HG02571 (cell line): Measurements from ENCODE around the gene DDX60.
"Not testable (repeated sequence)": the region's sequence is repeated elsewhere in the genome, so short reads cannot be mapped to it uniquely, and the experiment has no call there.

Experiments
- ATAC-seq: cut with Tn5 transposase; IDR thresholded peaks from one replicate; pipeline ENCODE4 v1.9.1; 2021; ENCODE audit warnings: mild to moderate bottlenecking, moderate library complexity; ENCODE audit not compliant: unreplicated experiment

Gene DDX60

DNA sequence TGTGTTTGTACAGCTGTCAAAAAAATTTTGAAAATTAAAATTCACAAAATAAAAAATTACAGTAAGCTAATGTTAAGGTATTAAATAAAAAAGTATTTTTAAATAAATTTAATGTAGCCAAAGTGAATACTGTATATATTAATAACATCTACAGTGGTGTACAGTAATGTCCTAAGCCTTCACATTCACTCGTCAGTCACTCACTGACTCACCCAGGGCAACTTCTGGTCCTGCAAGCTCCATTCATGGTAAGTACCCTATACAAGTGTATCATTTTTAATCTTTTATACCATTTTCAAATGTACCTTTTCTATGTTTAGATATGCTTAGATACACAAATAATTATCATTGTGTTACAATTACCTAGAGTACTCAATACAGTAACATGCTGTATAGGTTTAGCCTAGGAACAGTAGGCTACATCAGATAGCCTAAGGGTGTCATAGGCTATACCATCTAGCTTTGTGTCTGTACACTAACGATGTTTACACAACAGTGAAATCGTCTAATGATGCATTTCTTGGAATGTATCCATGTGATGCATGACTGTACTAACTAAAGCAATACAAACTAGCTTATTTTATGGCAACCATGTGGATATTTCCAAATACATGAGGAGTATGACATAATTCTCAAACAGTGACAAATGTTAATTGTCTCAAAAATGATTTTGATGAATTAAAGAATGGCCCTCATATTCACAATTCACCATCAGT is 13.7 kb downstream of the DDX60 start:
- no peak for ATAC-seq

DNA sequence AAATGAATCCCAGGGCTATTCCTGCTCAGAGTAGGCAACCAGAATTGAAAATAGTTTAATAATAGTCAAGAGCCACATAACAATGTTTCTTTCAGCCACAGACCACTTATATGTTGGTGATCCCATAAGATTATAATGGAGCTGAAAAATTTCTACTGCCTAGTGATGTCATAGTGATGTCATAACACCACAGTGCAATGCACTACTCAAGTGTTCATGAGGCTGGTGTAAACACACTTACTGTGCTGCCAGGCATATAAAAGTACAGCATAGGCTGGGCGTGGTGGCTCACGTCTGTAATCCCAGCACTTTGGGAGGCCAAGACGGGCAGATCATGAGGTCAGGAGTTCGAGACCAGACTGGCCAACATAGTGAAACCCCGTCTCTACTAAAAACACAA is 15.1 kb downstream of the DDX60 start:
- ATAC-seq, result not testable (repeated sequence)

DNA sequence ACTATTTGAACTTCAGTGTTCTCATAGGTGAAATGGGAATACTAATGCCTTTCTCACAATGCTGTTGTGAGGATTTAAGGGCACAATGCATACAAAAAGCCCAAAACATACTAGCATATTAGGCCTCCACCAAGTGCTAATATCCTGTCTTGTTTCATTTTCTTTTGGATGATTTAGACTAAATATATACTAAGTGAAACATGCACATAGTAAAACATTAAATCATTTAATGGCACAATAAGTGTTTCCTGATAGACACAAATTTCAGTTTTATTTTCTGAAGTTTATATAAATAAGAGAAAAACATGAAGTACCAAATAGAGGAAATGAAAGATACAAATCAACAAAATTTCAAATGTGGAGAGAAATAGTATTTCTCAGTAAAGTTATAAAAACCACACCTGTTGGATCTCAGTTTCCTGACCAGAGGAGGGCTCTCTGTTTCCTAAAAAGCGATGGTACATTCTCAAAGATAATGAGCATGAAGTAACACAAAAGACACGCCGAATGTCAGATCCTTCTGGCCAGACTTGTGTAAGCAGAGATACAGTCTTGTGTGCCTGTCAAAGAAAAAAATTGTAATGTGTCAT is 25.1 kb downstream of the DDX60 start:
- no peak for ATAC-seq

DNA sequence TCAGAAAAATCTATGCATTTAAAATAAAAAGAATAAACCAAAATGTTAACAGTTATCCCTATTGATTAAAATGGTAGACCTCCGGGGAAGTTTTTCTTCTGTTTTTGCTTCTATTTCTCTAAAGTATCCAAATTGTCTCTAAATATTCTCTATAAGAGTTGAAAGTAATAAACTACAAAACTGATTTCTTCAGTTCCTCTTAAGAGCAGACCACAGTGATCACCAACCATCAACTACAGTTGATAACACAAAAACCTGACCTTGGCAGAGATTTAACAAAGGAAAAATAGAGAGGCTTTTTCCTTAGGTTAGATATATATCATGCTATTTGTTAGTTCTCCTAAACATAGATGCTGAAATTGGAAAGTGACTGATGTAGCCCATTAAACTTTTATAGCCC is 27.3 kb downstream of the DDX60 start:
- no peak for ATAC-seq

DNA sequence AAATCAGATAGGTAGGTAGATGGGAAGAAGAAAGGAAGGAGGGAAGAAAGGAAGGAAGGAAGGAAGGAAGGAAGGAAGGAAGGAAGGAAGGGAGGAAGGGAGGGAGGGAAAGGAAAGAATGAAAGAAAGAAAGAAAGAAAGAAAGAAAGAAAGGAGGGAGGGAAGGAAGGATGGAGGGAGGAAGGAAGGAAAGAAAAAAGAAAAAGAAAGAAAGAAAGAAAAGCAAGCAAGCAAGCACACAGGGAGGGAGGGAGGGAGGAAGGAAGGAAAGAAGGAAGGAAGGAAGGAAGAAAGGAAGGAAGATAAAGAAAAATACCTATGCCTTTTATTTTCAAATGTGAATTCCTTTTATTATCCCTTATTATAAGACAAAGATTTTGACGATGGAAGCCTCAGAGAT is 32.7 kb downstream of the DDX60 start:
- ATAC-seq, result not testable (repeated sequence)

DNA sequence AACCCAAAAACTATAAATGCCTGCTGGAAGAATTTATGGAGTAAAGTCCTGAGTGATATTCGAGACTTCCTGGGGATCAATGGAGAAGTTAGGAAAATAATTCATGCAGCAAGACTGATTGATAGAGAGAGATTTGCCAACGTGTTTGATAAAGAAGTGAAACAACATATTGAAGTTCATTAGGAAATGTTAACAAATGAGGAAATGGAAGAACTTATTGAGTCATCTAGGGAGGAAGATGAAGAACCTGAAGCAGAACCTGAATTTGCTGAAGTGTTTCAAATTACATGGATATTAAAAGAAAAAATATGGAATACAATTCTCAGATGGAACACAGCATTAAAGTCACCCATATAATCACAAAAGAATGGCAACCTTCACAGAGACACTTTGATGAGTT is 39.0 kb downstream of the DDX60 start:
- ATAC-seq, result no peak

DNA sequence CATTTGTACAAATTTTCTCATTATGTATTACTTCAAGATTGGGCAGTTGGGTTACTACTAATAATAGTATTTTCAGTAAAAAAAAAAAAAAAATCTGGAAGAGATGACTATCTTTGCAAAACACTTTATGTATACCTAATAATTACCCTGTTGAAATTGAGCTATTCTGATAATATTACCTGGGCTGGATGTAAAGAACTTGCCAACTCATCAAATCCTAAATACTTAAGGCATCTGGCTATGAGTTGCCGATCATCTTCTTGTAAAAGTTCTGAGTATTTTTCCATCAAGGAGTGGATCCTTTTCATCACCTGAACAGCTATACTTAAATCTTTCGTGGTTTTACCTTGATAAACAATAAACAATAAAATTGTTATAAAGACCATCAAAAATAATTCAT is 42.7 kb downstream of the DDX60 start:
- ATAC-seq, result no peak

DNA sequence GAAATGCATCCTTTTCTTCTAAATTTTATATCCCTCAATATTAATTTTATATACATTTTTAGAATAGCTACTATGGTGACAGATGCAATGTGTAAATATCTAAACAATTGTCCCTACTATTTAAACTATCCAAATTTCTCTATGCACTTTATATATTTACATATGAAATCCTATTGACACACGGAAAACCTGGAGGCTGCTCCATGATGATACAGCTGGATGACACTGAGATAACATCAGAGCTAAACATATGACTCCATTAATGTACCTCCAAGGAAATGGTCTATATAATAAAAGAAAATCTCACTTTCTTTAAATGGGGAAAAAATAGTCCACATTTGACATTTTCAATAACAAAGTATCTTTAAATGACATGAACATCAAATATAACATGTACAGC is 43.7 kb downstream of the DDX60 start:
- ATAC-seq, result no peak

DNA sequence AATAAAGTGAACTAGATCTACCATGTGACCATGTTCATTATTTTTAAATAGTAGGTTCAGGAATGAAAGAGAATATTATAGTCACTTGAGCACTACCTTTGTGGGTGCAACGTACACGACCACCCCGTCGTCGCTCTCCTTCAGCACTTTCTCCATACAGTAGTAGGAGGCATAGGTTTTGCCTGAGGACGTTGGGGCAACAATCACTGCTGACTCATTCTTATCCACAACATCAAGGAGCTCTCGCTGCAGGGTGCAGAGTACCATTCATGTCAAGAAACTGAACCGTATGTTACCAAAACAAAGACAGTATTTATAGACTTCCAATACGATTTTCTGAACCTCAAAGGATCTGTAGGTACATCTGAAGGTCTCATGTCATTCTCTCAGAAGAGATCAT is 44.7 kb downstream of the DDX60 start:
- no peak for ATAC-seq

DNA sequence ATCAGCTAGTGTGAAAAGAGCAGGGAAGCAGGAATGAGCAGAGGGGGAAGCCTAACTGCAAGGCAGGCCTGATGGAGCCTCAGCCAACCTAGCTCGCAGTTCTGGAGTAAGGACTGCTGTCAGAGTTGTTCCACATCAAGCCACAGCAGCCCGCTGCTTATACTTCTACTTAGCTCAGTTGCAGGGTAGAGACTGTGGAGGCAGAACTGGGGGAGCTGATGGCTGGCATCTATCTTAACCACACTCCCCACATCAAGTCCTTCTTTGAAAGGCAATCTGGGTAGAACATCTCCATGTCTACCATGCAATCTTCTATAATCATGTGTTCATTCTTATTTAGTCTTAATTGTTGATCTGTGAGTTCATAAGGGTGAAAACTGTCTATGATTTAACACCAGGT is 46.1 kb downstream of the DDX60 start:
- no peak for ATAC-seq

DNA sequence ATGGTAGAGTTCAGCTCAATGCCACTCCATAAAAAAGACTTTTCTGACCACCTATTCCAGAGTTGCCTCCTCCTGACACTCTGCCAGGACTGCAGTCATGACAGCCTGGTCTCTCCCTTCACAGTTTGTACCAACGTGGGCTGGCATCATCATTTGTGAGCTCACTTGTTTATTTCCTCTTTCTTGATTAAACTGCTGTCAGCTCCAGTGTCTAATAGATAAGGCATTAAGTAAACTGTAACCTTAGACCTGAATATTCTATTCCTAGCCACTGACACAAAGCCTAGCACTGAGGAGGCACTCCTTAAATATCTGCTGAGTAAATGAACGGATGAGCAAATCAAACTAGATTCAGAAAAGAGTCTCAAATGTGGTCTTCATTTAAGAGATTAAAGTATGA is 48.7 kb downstream of the DDX60 start:
- ATAC-seq, result no peak

DNA sequence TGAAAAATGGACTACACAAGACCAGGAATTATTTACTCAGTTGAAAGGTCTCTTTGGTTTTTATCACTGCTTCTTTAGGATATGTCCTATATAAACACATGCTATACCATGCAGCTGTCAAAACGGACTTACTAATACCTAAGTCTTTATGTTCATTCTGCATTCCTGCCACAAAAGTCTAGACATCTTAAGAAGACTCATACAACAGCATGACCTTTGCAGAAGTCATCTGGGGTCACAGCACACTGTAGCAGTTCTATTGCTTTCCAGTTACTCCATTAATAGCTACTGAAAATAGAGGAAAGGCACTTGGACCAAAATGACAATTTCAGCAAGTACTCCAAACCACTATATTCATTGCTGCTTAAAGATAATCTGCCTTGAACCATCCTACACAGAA is 53.2 kb downstream of the DDX60 start:
- ATAC-seq, result no peak

DNA sequence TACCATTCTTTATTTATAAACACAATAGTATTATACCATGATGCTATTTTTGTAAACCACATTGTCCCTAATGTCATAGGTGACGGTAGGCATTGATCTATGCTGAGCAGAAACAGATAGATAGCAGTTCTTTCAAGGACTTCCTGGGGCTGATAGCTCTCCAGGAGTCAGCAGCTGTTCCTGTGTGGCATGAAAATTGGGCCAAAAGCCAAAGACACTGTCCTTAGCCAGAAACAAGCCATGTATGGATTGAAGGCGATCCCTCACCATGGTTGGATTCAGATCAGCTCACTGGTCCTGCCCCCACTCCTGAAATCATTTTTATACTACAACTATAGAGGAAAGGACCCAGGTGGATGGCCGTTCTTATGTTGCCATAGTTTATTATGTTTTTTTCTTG is 53.6 kb downstream of the DDX60 start:
- ATAC-seq, result no peak

DNA sequence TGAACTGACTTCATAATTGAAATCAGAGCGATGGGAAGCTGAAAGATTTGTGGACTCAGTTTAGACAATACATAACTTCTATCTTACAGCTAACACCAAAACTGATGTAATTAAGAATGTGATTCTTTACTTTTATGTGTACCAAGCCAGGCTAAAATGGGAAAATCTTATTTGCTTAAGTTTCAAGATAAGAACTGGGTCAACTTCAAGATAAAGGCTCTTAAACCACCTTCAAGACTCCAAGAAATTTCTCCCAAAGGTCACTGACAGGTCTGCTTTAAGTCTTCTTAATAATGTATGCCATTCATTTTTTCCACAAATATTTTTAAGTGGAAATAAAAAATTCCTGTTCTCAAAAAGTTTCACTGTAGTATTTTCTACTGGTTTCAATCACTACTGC is 55.5 kb downstream of the DDX60 start:
- no peak for ATAC-seq

DNA sequence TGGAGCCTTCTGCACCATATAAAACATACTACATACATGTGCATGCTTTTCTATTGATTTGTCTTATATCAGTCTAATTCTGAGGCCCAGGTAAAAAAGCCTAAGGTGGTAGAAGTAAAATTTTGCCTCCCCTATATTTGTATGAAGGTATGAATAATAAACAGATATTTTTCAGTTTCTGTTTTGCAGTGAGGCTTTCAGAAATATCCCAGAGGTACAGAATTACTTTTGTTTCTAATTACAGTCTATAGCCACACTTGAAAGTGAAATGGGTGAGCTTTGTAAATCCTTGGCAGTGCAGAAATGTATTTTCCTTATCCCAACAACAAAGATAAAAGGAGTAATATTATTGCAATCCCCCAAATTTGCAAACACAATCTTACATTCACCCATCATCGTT is 59.5 kb downstream of the DDX60 start:
- no peak for ATAC-seq

DNA sequence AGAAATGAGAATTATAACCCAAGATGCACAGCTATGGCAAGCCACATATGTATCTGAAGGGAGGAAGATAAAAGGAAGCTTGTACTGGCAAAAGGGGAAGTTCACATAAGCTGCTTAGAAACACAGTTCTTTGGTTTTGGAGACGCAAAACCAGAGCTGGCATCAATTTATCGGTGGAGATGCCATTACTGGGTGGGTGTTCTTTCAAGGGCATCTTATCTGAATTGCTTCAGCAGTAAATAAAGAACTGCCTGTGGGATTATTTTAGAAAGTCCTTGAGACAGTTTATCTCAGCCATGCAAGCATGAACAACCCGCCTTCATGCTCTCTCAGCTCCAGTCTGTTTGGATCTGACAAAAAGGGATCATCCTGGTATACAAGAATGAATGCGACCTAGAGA is 60.8 kb downstream of the DDX60 start:
- no peak for ATAC-seq

DNA sequence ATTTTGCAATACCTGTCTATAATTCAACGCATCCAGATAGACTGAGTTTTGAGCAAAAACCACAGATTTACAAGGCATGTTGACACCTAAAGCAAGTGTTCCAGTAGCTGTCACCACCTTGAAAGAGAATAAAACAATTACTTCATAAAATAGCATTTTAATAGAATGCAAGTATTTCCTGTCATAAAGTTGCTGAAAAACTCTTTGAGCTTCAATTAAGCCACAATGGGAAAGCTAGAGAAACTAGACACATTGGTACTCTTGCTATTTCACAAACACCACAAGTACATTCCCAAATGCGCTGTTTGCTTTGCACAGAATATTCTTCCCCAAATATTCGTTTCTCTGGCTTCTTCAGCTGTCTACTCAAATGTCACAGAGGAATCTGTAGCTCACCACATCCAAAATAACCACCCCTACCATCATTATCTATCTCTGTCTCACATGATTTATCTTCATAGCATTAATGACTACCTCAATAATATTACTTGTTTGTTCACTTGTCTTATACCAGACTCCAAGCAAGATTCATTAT is 70.3 kb downstream of the DDX60 start:
- no peak for ATAC-seq

DNA sequence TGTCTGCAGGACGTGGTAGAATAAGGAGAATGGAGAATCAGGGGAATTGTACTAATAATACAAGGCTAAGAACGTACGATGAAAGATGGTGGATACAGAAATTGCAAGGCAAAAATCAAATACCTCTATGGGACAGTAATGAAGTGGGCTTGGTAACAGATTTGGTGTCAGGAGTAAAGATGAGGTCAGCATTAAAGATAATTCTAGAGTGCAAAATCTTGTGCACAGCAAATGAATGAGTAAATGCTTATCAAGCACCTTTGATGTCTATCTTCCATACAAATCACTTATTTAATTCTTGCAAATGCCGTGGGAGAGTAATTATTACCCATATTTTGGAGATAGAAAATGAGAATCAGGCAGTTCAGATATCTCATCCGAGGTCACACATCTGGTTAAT is 70.9 kb downstream of the DDX60 start:
- ATAC-seq, result no peak

DNA sequence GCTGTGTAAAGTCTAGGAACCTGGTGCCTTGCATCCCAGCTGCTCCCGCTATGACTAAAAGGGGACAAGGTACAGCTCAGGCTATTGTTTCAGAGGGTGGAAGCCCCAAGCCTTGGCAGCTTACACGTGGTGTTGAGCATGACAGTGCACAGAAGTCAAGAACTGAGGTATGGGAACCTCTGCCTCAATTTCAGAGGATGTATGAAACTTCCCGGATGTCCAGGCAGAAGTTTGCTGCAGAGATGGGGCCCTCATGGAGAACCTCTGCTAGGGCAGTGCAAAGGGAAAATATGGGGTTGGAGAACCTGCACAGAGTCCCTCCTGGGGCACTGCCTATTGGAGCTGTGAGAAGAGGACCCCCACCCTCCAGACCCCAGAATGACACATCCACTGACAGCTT is 76.6 kb downstream of the DDX60 start:
- ATAC-seq, result no peak

DNA sequence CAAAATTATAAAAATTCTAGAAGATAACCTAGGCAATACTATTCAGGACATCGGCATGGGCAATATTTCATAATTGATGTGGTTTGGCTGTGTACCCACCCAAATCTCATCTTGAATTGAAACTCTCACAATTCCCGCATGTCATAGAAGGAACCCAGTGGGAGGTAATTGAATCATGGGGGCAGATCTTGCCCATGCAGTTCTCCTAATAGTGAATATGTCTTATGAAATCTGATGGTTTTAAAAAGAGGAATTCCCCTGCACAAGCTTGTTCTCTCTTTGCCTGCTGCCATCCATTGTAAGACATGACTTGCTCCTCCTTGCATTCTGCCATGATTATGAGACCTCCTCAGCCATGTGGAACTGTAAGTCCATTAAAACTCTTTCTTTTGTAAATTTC is 77.7 kb downstream of the DDX60 start:
- ATAC-seq, result no peak

DNA sequence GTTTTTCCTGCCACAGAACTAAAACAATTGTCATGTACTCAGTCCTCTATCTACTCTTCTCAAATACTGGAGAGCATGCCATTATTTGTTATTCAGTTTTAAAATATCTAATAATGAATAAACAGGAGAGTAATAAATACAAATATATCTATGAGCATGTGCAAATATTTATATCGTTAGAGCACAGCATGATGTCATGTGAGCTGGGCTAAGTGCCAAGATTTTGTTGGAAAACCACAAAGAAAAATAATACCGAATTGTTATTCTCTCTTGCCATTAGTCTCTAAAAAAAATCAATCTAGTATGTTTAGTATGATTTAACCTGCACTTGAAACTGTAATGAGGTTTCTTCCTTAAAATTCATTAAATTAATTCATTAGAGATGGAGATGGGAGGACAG is 97.3 kb downstream of the DDX60 start:
- ATAC-seq, result no peak

DNA sequence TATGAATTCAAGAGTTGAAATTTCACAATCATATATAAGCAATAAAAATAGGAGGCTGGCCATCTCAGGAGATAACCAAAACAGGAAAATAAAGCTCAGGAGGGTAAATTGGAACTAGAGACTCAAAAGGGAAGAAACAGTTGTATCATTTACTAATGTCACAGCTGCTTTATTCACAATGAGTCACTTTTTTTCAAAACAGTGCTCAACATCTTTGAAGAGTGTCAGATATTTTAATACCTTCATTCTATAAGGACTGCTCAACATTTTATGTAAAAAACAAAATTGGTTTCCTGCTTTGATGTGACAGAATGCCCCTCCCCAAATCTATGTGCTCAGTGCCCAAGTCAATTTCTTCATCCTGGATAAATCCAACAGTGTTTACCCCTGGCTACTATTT is 97.7 kb downstream of the DDX60 start:
- no peak for ATAC-seq

DNA sequence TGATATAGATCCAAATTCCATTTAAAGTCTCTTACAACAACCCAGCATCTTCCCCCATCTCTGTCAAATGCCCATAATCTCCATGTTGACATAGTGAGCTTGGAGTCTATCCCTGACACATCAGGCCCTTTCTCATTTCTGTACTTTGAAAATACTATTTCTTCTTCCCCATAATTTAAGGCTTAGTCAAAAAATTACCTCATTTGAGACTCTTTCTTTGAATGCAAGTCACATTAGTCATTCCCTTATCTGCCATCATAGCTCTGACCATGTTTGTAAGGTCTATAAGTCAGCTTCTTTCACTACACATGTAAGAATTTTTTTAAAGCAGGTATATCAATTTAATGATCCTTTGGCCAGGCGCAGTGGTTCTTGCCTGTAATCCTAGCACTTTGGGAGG is 99.9 kb downstream of the DDX60 start:
- ATAC-seq, result no peak
